Mammary microvascular endothelial cell (primary cell): ENCODE data around the gene LRRC15. TPM values are rescaled to one million over a fixed set of nuclear protein-coding genes. Genes with fewer than 3 reads are reported as not detected.

Experiments
- total RNA-seq: library from RNA; depleted of rRNA; stranded (reverse); fragments of >200 nt; gene quantifications from 2 replicates; pipeline ENCODE4 v1.2.3, GENCODE V29; 2015

Gene LRRC15
- 0.20 and 0.25 TPM in 2 replicates for total RNA-seq

DNA sequence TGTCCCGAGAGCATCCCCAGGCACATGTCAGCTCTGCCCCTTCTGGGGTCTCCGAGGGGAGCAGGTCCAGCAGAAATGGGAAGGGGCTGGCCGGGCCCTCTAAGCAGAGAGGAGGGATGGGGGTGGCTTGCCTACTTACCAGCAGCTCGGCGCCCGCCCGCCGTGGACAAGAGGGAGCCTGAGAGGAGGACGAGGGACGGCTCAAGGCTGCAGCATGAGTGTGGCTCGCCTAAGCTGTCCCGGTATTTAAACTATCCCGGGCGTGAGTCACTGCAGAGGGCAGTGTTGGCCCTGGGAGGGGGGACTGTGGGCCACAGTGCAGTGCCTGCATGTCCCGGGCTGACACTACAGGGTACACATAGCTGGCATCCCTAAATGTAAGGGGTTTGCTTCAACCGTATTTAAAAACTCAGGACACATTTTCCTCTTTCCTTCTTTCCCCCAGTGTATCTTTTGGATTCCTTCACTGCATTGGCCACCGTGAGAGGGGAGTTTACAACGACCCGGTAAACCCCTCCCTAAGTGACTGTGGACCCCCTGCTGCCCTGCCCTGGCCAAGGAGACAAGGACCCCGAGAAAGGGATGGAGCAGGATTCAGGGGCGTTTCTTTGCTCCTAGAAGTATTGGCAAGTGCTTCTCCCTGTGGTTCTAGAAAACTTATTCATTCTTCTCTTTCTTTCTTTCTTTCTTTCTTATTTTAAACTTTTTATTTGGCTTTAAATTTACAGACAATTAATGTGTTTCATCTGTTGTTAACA is at the start of gene LRRC15:
LRRC15 (minus strand) TSS at position 222 of the 758 bp plus-strand sequence. CDS start 8,700 bp downstream, outside the sequence.

DNA sequence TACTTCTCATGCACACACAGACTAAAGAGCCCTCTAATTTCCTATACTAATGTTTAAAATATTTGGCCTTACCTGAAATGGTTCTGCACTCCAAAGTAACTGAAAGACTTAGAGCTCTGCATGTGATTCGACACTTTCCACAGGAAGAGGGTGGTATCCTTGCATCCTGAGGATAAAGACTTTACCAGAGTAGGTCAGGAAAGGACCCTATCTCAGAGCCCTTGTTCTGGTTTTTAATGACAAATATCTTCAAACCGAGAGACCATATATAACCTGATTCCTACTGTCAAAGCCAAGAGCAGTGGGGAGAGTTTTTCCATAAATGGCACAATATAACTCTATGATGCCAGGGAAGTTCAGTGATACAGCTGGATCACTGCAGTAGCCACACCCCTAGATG is 29.6 kb upstream of the LRRC15 start, which contains the start of gene GP5:
GP5 (minus strand) TSS at position 101 of the 400 bp plus-strand sequence. CDS start 984 bp downstream, outside the sequence.

DNA sequence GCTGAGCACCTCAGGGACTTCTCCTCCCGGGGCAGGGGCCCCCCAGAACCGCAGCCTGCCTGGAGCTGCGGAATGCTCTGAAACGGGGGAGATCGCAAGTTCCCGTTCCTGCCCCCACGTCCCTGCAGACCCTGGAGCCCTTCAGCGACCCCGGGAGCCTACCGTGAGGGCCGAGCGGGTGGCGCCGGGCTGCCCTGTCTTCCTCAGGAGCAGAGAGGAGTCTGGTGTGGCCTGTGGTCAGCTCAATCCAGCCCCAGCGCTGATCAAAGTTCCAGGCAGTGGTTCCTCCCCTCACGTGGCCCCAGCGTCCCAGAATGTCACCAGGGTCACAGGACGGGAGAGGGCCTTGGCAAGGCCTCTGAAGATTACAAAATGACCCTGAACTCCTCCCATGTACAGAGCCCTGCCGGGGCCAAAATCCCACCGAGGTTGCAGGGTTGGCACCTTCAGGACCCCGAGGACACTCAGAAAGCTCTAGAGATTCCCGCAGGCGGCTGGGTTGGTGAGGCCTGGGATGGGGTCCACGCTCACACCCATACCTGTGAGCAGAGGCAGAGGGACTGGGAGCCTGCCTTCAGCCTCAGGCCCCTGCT is 18.4 kb downstream of the LRRC15 start, which contains the start of gene CPN2:
CPN2 (minus strand) TSS at position 249 of the 593 bp plus-strand sequence. CDS start 8,626 bp downstream, outside the sequence.

Other genes with a start within 250 kb of the LRRC15 start
- 56.6 and 61.4 TPM in 2 replicates for gene HES1, start 233.6 kb downstream of the LRRC15 start, total RNA-seq
- gene CPN2, start 18.4 kb downstream of the LRRC15 start, total RNA-seq: not detected in 2 replicates
- gene GP5, start 29.5 kb upstream of the LRRC15 start, total RNA-seq: 0.13 TPM in 1 of 2 replicates, not detected in the other
- 174 and 180 TPM in 2 replicates for gene ATP13A3, start 117.3 kb upstream of the LRRC15 start, total RNA-seq